Spleen (tissue), 11 donors: Measurements from ENCODE around the gene TCF7L2. TPM values are rescaled to one million over a fixed set of nuclear protein-coding genes. Genes with fewer than 3 reads are reported as not detected.

Experiments
- DNase-seq: peaks from one replicate; pipeline ENCODE4 v3.0.0-alpha.2; 2020
- H3K27ac ChIP-seq, 8 donors: fragments of 200-600 bp; sonication (generic) in 7 of 8; 1 replicate in 4 of 8; 2 replicates in 4 of 8; pipeline versions ENCODE4 v1.5.0 to v1.8.0; 2016 to 2021; ENCODE audit warnings: inconsistent platforms in 4 of 8, mild to moderate bottlenecking in 4 of 8, moderate library complexity in 1 of 8
- H3K27me3 ChIP-seq, 7 donors: fragments of 200-600 bp; sonication (generic) in 6 of 7; replicated peaks in 1 of 7; 1 replicate in 4 of 7; 2 replicates in 3 of 7; pipeline versions ENCODE4 v1.5.0 to v1.8.0; 2016 to 2021; ENCODE audit warnings: inconsistent platforms in 3 of 7, mild to moderate bottlenecking in 1 of 7
- H3K36me3 ChIP-seq, 6 donors: fragments of 200-600 bp; sonication (generic) in 5 of 6; 1 replicate in 4 of 6; 2 replicates in 2 of 6; pipeline versions ENCODE4 v1.5.0 to v1.8.0; 2016 to 2021; ENCODE audit warnings: inconsistent platforms in 2 of 6
- H3K4me1 ChIP-seq, 6 donors: fragments of 200-600 bp; sonication (generic) in 5 of 6; 1 replicate in 3 of 6; 2 replicates in 3 of 6; pipeline versions ENCODE4 v1.5.0 to v1.8.0; 2016 to 2021; ENCODE audit warnings: inconsistent platforms in 3 of 6
- H3K4me3 ChIP-seq, 8 donors: fragments of 200-600 bp; sonication (generic) in 7 of 8; 1 replicate in 4 of 8; 2 replicates in 4 of 8; pipeline versions ENCODE4 v1.5.0 to v1.8.0; 2016 to 2021; ENCODE audit warnings: inconsistent platforms in 4 of 8, mild to moderate bottlenecking in 4 of 8, moderate library complexity in 2 of 8
- H3K9me3 ChIP-seq, 8 donors: fragments of 200-600 bp; sonication (generic) in 7 of 8; 1 replicate in 4 of 8; 2 replicates in 4 of 8; pipeline versions ENCODE4 v1.5.0 to v1.8.0; 2016 to 2021; ENCODE audit warnings: inconsistent platforms in 4 of 8
- POLR2A ChIP-seq, 3 donors: fragments of 450-650 bp; IDR thresholded peaks; one replicate each; pipeline ENCODE4 v1.5.1; 2017; ENCODE audit warnings: antibody characterized with exemption in 3 of 3, mild to moderate bottlenecking in 1 of 3
- POLR2AphosphoS5 ChIP-seq, 3 donors: sonication (generic); formaldehyde crosslinking; IDR thresholded peaks; one replicate each; pipeline ENCODE4 v1.5.1; 2017; ENCODE audit warnings: antibody characterized with exemption in 3 of 3
- WGBS, 5 donors: extraction: QIAGEN DNeasy Blood & Tissue Kit in 3 of 5; methylation state at CpG; one replicate each; pipeline versions ENCODE4 v1.1.5 to v1.1.7; 2013 to 2018; 5-methylcytosine and 5-hydroxymethylcytosine counted together
- intact Hi-C: fragments of 100-400 bp; cut with DNase I; formaldehyde crosslinking; loops from one replicate; pipeline ENCODE4 v1.15.0; 2023; ENCODE audit warnings: low total_unique reads
- polyA plus RNA-seq, 3 donors: library from polyadenylated mRNA; stranded (reverse); fragments of 200-250 nt; gene quantifications; one replicate each; pipeline ENCODE4 v1.2.1, GENCODE V29; 2013
- total RNA-seq, 7 donors: library from RNA; depleted of rRNA in 3 of 7; stranded (reverse); fragments of >200 nt in 3 of 7; fragmentation: NEBNext Ultra II Directional in 4 of 7; extraction: Animal tissue kit (Norgen Biotek cat#: 25700) in 4 of 7; gene quantifications; one replicate each; pipeline versions ENCODE4 v1.1.0 to v1.2.1, GENCODE V29; 2016 to 2021
- TF ChIP-seq, protein P1 (sequence below), 11 experiments: fragments of 200-600 bp in 7 of 11; fragments of 450-650 bp in 4 of 11; sonication (generic) in 4 of 11; IDR thresholded peaks in 8 of 11; conservative IDR thresholded peaks in 3 of 11; 1 replicate in 7 of 11; 2 replicates in 4 of 11; pipeline versions ENCODE4 v1.4.0 to v1.8.0; 2016 to 2021; ENCODE audit warnings: antibody characterized with exemption in 11 of 11, inconsistent platforms in 4 of 11, mild to moderate bottlenecking in 1 of 11
- donor health status: healthy with polysubstance abuse.
- donor health status: DM: no; HTN: no; CAD: no; lungs with moderate emphysema.
- donor health status: DM: no; HTN: no; CAD: no.
- donor health status: Bipolar disorder and iron deficiency.
- donor health status: healthy.
- donor health status: DM: no; HTN: no; CAD: no.
- donor health status: DM: yes; HTN: yes; CAD: no.

The TCF7L2 gene
- total and polyA plus RNA-seq, 10 donors: 4.6 to 85.6 (median 34.7) TPM

DNA sequence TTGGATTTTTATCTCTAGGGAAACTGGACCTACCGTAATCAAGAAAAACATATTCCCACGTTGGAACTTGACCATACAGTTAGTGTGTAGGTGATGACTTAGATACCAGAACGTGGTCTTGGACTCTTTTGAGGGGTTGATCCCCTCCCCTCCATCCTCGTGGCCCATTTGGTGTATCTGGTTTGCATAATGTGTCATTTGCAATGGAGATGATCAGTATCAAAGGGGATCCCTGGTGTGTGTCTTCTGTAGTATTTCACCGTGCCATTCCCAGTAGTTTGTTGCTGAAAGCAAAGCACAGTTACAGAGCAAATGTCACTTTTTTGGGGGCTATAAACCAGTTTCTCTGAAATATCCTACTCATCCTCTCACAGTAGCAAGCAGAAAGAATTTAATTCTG lies 217.7 kb downstream of the TCF7L2 start:
- intact Hi-C loops: no loop called here
- no peaks in the 10 kb centered on the region for H3K27me3 ChIP-seq

DNA sequence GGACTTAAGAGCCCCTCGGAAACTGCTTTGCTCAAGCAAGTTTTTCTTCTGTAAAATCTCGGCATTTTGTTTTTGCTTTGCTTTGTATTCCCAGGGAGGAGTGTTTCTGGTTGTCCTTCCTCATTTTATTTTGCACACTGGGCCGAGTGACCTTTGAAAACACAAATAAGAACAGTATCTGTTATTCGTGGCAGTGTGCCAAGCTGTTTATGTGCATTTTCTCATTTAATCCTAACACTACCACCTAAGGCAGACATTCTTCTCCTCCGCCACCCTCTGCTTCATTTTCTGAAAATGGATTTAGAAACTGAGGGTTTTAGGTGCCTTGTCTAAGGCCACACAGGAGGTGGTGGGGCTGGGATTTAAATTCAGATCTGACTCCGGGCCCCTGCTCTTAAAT lies 218.5 kb downstream of the TCF7L2 start:
- intact Hi-C loops: no loop called here
- Histone ChIP-seq H3K36me3 (peaks cover 0 to 42% (median 2%) of the 10 kb centered on the region in 6 donors), H3K9me3 (no peaks in the 10 kb centered on the region), H3K27ac (peak overlapping the region in 4 of 8 donors; percentile 19 to 58 (median 44)), H3K4me1 (peaks cover 0 to 12% (median 0%) of the 10 kb centered on the region in 6 donors), H3K27me3 (no peaks in the 10 kb centered on the region), H3K4me3 (no peak overlapping the region)
- TF ChIP-seq, protein P1, sequence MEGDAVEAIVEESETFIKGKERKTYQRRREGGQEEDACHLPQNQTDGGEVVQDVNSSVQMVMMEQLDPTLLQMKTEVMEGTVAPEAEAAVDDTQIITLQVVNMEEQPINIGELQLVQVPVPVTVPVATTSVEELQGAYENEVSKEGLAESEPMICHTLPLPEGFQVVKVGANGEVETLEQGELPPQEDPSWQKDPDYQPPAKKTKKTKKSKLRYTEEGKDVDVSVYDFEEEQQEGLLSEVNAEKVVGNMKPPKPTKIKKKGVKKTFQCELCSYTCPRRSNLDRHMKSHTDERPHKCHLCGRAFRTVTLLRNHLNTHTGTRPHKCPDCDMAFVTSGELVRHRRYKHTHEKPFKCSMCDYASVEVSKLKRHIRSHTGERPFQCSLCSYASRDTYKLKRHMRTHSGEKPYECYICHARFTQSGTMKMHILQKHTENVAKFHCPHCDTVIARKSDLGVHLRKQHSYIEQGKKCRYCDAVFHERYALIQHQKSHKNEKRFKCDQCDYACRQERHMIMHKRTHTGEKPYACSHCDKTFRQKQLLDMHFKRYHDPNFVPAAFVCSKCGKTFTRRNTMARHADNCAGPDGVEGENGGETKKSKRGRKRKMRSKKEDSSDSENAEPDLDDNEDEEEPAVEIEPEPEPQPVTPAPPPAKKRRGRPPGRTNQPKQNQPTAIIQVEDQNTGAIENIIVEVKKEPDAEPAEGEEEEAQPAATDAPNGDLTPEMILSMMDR (IDR thresholded peaks at IDR 0.05 in 8 of 11, conservative IDR thresholded peaks at IDR 0.05 in 3 of 11): no peak
- TF ChIP-seq POLR2A (IDR thresholded peaks at IDR 0.05): no peak
- TF ChIP-seq POLR2AphosphoS5 (IDR thresholded peaks at IDR 0.05): no peak
- no peak for DNase-seq
- WGBS, 5 donors: 72 to 81% (median 77%) methylated on average over 6 of the region's 6 CpGs

More for the DNA sequence above, 217.7 kb downstream of the TCF7L2 start:
- no peak overlapping the region for H3K4me3 ChIP-seq
- 72 to 89% (median 85%) methylated on average over 5 of the region's 5 CpGs for WGBS, 5 donors
- no peaks in the 10 kb centered on the region for H3K9me3 ChIP-seq
- H3K36me3 ChIP-seq: peaks cover 0 to 42% (median 2%) of the 10 kb centered on the region in 6 donors
- peaks cover 0 to 21% (median 0%) of the 10 kb centered on the region in 6 donors for H3K4me1 ChIP-seq
- H3K27ac ChIP-seq: peak overlapping the region in 2 of 8 donors; percentile 30 to 34
- DNase-seq: no peak
- TF ChIP-seq POLR2A (IDR thresholded peaks at IDR 0.05) (no peak), POLR2AphosphoS5 (IDR thresholded peaks at IDR 0.05) (no peak)
- TF ChIP-seq, protein P1 (IDR thresholded peaks at IDR 0.05 in 8 of 11, conservative IDR thresholded peaks at IDR 0.05 in 3 of 11): no peak

DNA sequence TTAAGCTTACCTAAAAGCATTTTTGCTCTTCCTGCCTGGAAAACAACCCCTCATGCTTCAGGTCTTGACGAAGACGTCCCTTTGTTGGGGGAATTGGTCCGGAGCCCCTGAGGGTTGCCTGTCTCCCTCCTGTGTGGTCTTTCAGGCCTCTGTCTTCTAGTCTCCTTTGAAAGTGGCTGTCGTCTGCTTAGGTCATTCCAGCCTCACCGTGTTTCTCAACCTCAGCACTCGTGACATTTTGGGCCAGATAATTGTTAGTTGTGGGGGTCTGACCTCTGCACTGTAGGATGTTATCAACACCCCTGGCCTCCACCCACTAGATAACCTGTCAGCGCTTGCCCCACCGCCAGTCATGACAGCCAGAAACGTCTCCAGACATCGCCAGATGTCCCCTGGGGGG lies 219.1 kb downstream of the TCF7L2 start:
- no peaks in the 10 kb centered on the region for H3K27me3 ChIP-seq
- peaks cover 0 to 36% (median 2%) of the 10 kb centered on the region in 6 donors for H3K36me3 ChIP-seq
- intact Hi-C loops: no loop called here
- no peaks in the 10 kb centered on the region for H3K9me3 ChIP-seq
- peak overlapping the region in 4 of 8 donors; percentile 43 to 58 (median 44) for H3K27ac ChIP-seq
- no peak for DNase-seq
- H3K4me3 ChIP-seq: no peak overlapping the region
- TF ChIP-seq POLR2A (IDR thresholded peaks at IDR 0.05) (no peak), POLR2AphosphoS5 (IDR thresholded peaks at IDR 0.05) (no peak)
- TF ChIP-seq, protein P1 (IDR thresholded peaks at IDR 0.05 in 8 of 11, conservative IDR thresholded peaks at IDR 0.05 in 3 of 11): no peak
- H3K4me1 ChIP-seq: peaks cover 0 to 7% (median 0%) of the 10 kb centered on the region in 6 donors
- WGBS, 5 donors: 80 to 94% (median 87%) methylated on average over 10 of the region's 10 CpGs

DNA sequence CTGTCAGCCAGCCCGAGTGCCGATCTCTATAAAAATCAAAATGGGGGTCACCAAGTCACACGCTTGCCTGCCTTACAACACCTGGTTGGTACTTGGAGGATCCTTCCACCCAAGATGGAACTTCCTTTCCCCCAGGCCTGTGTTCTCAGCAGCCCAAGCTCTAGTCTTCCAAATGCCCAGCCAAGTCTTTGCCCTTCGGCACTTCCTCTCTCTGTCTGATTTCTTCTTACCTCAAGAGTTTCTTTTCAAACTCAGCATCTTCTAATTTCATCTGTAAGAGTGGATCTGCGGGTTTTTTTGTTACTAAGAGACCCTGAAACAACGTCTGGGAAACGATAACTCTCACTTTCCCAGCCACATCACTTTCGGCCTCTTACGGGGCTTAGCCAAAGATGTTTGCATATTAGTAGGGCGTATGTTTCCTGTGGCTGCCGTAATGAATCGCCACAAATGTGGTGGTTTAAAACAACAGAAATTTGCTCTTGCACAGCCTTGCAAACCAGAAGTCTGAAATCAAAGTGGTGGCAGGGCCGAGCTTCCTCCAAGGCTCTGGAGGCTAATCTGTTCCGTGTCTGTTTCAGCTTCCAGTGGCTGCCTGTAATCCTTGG lies 219.9 kb downstream of the TCF7L2 start:
- no peaks in the 10 kb centered on the region for H3K9me3 ChIP-seq
- DNase-seq: no peak
- intact Hi-C loops: no loop called here

More for the DNA sequence above, 219.9 kb downstream of the TCF7L2 start:
- no peak for TF ChIP-seq POLR2AphosphoS5 (IDR thresholded peaks at IDR 0.05)
- TF ChIP-seq, protein P1 (IDR thresholded peaks at IDR 0.05 in 8 of 11, conservative IDR thresholded peaks at IDR 0.05 in 3 of 11): no peak
- TF ChIP-seq POLR2A (IDR thresholded peaks at IDR 0.05): no peak
- Histone ChIP-seq H3K36me3 (peaks cover 0 to 29% (median 2%) of the 10 kb centered on the region in 6 donors), H3K27me3 (no peaks in the 10 kb centered on the region), H3K4me1 (peaks cover 0 to 5% (median 0%) of the 10 kb centered on the region in 6 donors), H3K4me3 (no peak overlapping the region), H3K27ac (peak overlapping the region in 4 of 8 donors; percentile 43 to 58 (median 44))
- 36 to 52% (median 43%) methylated on average over 14 of the region's 14 CpGs for WGBS, 5 donors
